ENCODE data around the gene RAB32.

RAB32 gene

DNA sequence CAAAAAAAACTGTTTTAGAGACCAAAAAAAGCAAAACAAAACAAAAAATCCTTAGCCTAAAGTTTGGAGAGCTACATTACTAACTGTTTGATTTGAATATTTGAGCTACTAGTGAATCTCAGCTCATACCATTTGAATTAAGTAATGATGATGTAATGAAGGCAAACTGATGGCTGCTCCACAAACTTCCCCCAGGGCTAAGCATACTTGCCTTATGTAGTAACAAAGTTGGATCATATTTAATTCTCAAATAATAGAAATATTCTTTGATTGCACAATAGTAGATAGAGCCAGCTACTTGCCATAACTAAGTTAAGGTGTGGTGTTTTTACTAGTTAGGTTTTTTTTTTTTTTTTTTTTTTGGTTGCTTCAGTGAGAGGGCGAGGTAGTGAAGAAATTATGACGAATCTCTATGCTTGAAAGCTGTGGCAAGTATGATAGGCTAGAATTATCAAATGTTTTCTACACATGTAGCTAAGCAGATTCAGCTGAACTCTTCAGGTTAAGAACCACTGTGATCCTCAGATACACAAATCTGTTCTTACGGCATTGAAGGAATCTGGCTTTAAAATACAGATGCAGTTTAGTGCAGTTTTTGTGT is 2.9 kb downstream of the RAB32 start:
- TF ChIP-seq, protein P1, sequence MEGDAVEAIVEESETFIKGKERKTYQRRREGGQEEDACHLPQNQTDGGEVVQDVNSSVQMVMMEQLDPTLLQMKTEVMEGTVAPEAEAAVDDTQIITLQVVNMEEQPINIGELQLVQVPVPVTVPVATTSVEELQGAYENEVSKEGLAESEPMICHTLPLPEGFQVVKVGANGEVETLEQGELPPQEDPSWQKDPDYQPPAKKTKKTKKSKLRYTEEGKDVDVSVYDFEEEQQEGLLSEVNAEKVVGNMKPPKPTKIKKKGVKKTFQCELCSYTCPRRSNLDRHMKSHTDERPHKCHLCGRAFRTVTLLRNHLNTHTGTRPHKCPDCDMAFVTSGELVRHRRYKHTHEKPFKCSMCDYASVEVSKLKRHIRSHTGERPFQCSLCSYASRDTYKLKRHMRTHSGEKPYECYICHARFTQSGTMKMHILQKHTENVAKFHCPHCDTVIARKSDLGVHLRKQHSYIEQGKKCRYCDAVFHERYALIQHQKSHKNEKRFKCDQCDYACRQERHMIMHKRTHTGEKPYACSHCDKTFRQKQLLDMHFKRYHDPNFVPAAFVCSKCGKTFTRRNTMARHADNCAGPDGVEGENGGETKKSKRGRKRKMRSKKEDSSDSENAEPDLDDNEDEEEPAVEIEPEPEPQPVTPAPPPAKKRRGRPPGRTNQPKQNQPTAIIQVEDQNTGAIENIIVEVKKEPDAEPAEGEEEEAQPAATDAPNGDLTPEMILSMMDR (IDR thresholded peaks at IDR 0.05) = no peak
- Histone ChIP-seq H3K9me3 (ENCODE audit: control insufficient read depth, low read length) (no peaks in the 10 kb centered on the region), H2AFZ (no peak overlapping the region), H3K27ac (no peak overlapping the region), H3K79me2 (no peaks in the 10 kb centered on the region), H3K9ac (no peak overlapping the region), H3K4me2 (ENCODE audit: low read length) (no peak overlapping the region), H3K36me3 (ENCODE audit: control insufficient read depth, insufficient read depth, low read length) (no peaks in the 10 kb centered on the region), H3K4me1 (peaks cover 10% of the 10 kb centered on the region), H3K4me3 (ENCODE audit: low read depth, low read length) (peak overlapping the region; percentile 12), H3K27me3 (ENCODE audit: control insufficient read depth, insufficient read depth, low read length) (no peaks in the 10 kb centered on the region)

DNA sequence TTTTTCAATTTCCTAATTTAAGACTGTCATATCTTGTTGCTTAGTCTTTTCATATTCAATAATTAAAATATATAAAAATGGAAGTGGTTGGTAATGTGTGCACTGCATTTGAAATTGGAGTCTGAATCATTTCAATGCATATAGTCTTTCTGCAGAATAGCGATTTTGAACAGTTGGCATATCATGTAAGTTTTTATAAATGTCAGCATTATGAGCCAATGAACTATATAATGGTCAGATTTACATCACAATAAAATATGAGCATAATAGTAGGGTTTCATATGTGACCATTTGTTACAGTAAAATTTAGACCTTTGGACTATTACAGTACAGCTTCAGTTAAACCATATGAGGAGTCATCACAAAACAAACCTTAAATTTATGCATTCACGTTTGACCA is 4.3 kb downstream of the RAB32 start:
- H3K4me3 ChIP-seq (ENCODE audit: low read depth, low read length) = no peak overlapping the region
- no peaks in the 10 kb centered on the region for H3K9me3 ChIP-seq (ENCODE audit: control insufficient read depth, low read length)
- no peak overlapping the region for H3K4me2 ChIP-seq (ENCODE audit: low read length)
- no peaks in the 10 kb centered on the region for H3K36me3 ChIP-seq (ENCODE audit: control insufficient read depth, insufficient read depth, low read length)
- no peak overlapping the region for H3K9ac ChIP-seq
- no peak overlapping the region for H3K27ac ChIP-seq
- TF ChIP-seq, protein P1 (IDR thresholded peaks at IDR 0.05) = no peak
- H3K27me3 ChIP-seq (ENCODE audit: control insufficient read depth, insufficient read depth, low read length) = no peaks in the 10 kb centered on the region
- H3K79me2 ChIP-seq = no peaks in the 10 kb centered on the region
- H2AFZ ChIP-seq = no peak overlapping the region
- peaks cover 10% of the 10 kb centered on the region for H3K4me1 ChIP-seq

DNA sequence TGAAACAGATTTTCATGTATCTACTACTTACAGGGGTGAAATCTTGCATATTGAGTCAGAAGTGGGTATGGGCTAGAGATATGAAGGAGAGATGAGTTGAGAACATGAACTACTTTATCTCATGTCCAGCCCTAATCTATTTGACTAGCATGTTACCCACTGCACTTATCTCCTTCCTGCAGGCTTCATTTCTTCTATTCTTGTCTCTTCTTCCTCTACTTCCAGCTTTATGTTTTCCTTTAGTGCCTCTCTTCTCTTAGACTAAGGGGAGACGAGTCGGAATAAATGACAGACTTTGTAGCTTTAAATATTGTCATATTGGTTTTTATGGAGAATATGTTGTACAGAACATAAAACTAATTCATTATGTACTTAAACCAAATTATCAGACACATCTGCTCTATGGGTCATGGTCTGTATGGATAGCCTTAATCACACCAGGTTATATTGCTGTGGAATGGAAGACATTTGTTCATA is 5.3 kb downstream of the RAB32 start:
- Histone ChIP-seq H3K27ac (no peak overlapping the region), H3K4me3 (ENCODE audit: low read depth, low read length) (no peak overlapping the region), H3K9me3 (ENCODE audit: control insufficient read depth, low read length) (no peaks in the 10 kb centered on the region), H3K36me3 (ENCODE audit: control insufficient read depth, insufficient read depth, low read length) (no peaks in the 10 kb centered on the region), H2AFZ (no peak overlapping the region), H3K9ac (no peak overlapping the region), H3K4me2 (ENCODE audit: low read length) (no peak overlapping the region), H3K27me3 (ENCODE audit: control insufficient read depth, insufficient read depth, low read length) (no peaks in the 10 kb centered on the region), H3K79me2 (no peaks in the 10 kb centered on the region), H3K4me1 (peaks cover 10% of the 10 kb centered on the region)
- TF ChIP-seq, protein P1 (IDR thresholded peaks at IDR 0.05) = no peak

DNA sequence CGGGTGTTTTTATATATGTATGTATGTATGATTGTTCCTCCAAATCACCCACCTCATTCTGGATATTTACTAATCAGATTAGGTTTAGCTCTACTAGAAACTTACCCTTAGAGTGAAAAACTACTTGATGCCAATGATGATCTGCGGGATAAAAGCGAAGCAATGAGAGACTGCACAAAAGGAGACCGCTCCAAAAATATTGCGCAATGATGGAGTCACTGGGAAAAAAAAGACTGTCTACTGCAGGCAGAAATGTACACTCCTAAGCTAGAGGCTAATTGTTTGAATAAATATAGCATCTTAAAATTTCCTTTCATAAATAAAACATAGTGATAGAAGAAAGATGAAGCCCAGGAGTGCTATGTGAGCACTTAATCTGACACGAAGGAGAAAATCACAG is 7.3 kb downstream of the RAB32 start:
- Histone ChIP-seq H3K27ac (no peak overlapping the region), H3K9me3 (ENCODE audit: control insufficient read depth, low read length) (no peaks in the 10 kb centered on the region), H3K27me3 (ENCODE audit: control insufficient read depth, insufficient read depth, low read length) (no peaks in the 10 kb centered on the region), H3K4me3 (ENCODE audit: low read depth, low read length) (no peak overlapping the region), H3K4me2 (ENCODE audit: low read length) (no peak overlapping the region), H3K9ac (no peak overlapping the region), H3K4me1 (no peaks in the 10 kb centered on the region), H3K79me2 (no peaks in the 10 kb centered on the region), H2AFZ (no peak overlapping the region), H3K36me3 (ENCODE audit: control insufficient read depth, insufficient read depth, low read length) (no peaks in the 10 kb centered on the region)
- TF ChIP-seq, protein P1 (IDR thresholded peaks at IDR 0.05) = no peak

DNA sequence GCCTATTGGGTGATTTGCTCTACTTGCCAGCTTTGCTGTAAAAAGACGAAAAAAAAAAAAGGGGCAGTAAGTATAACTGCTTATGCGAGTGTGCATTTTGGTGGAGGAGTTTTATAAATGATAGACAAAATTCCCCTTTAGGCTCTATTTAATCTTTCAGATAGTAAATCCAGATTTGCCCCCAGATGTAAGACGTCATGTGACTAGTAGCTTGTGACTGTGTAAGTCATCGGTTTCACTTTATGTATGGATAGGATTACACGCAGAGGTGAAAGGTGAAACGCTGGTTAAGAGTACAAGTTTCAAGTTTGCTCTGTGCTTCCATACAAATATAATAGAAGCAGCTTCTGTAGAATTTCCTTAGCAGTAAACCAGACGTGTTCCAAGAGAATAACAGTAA is 7.9 kb downstream of the RAB32 start:
- no peaks in the 10 kb centered on the region for H3K9me3 ChIP-seq (ENCODE audit: control insufficient read depth, low read length)
- H3K36me3 ChIP-seq (ENCODE audit: control insufficient read depth, insufficient read depth, low read length) = no peaks in the 10 kb centered on the region
- no peak overlapping the region for H2AFZ ChIP-seq
- no peak overlapping the region for H3K9ac ChIP-seq
- no peaks in the 10 kb centered on the region for H3K4me1 ChIP-seq
- no peak overlapping the region for H3K4me2 ChIP-seq (ENCODE audit: low read length)
- TF ChIP-seq, protein P1 (IDR thresholded peaks at IDR 0.05) = no peak
- H3K4me3 ChIP-seq (ENCODE audit: low read depth, low read length) = no peak overlapping the region
- no peaks in the 10 kb centered on the region for H3K79me2 ChIP-seq
- no peak overlapping the region for H3K27ac ChIP-seq
- H3K27me3 ChIP-seq (ENCODE audit: control insufficient read depth, insufficient read depth, low read length) = no peaks in the 10 kb centered on the region
